ENCODE results near the gene RYR2. TPM values are rescaled to one million over a fixed set of nuclear protein-coding genes. Genes with fewer than 3 reads are reported as not detected.

Gene RYR2
- total RNA-seq, 4 donors from 2014 or later: 0.23 to 4.6 (median 0.89) TPM

GRCh38 chr1:237670302-237670701 lies 628.3 kb downstream of the RYR2 start:
- Histone ChIP-seq H3K9me3 (no peaks in the 10 kb centered on the region), H3K27me3 (no peaks in the 10 kb centered on the region), H3K4me3 (no peak overlapping the region), H3K4me1 (no peaks in the 10 kb centered on the region), H3K27ac (no peak overlapping the region), H3K36me3 (no peaks in the 10 kb centered on the region)
- no peak for DNase-seq
- intact Hi-C loops (cut with DNase I): no loop called here
- no peak for TF ChIP-seq POLR2A (IDR thresholded peaks at IDR 0.05)
- no peak for TF ChIP-seq CTCF (IDR thresholded peaks at IDR 0.05)
- 75% methylated on average over 1 of the region's 1 CpG; no CpG with 5 or more reads in 1 of the 2 donors for WGBS, 2 donors

GRCh38 chr1:237671262-237671661 lies 629.3 kb downstream of the RYR2 start:
- Histone ChIP-seq H3K27ac (no peak overlapping the region), H3K4me1 (no peaks in the 10 kb centered on the region), H3K9me3 (no peaks in the 10 kb centered on the region), H3K4me3 (no peak overlapping the region), H3K27me3 (no peaks in the 10 kb centered on the region), H3K36me3 (no peaks in the 10 kb centered on the region)
- no peak for DNase-seq
- intact Hi-C loops (cut with DNase I): no loop called here
- 77 to 78% methylated on average over 4 of the region's 4 CpGs for WGBS, 2 donors
- no peak for TF ChIP-seq CTCF (IDR thresholded peaks at IDR 0.05)
- TF ChIP-seq POLR2A (IDR thresholded peaks at IDR 0.05): no peak

- TF ChIP-seq CTCF (IDR thresholded peaks at IDR 0.05): no peak
- no peak for TF ChIP-seq POLR2A (IDR thresholded peaks at IDR 0.05)
- H3K27me3 ChIP-seq: no peaks in the 10 kb centered on the region
- no peaks in the 10 kb centered on the region for H3K36me3 ChIP-seq
- 69 to 74% methylated on average over 6 of the region's 6 CpGs for whole genome bisulfite sequencing, 2 donors
- H3K9me3 ChIP-seq: no peaks in the 10 kb centered on the region
- H3K4me1 ChIP-seq: no peaks in the 10 kb centered on the region
- no peak overlapping the region for H3K27ac ChIP-seq
- intact Hi-C loops (cut with DNase I): no loop called here
- H3K4me3 ChIP-seq: no peak overlapping the region
- DNase-seq: no peak
Observed at GRCh38 chr1:237671935-237672334, 630.0 kb downstream of the RYR2 start.

GRCh38 chr1:237672748-237673147 lies 630.8 kb downstream of the RYR2 start:
- Histone ChIP-seq H3K4me1 (no peaks in the 10 kb centered on the region), H3K36me3 (no peaks in the 10 kb centered on the region), H3K4me3 (no peak overlapping the region), H3K9me3 (no peaks in the 10 kb centered on the region), H3K27me3 (no peaks in the 10 kb centered on the region), H3K27ac (no peak overlapping the region)
- TF ChIP-seq POLR2A (IDR thresholded peaks at IDR 0.05): no peak
- no peak for TF ChIP-seq CTCF (IDR thresholded peaks at IDR 0.05)
- 43 to 54% methylated on average over 2 of the region's 2 CpGs for WGBS, 2 donors
- intact Hi-C loops (cut with DNase I): no loop called here
- no peak for DNase-seq

- TF ChIP-seq CTCF (IDR thresholded peaks at IDR 0.05) (no peak), POLR2A (IDR thresholded peaks at IDR 0.05) (no peak)
- no peak overlapping the region for H3K4me3 ChIP-seq
- no peaks in the 10 kb centered on the region for H3K36me3 ChIP-seq
- no peaks in the 10 kb centered on the region for H3K27me3 ChIP-seq
- no peaks in the 10 kb centered on the region for H3K9me3 ChIP-seq
- no peak overlapping the region for H3K27ac ChIP-seq
- H3K4me1 ChIP-seq: no peaks in the 10 kb centered on the region
- DNase-seq: no peak
- intact Hi-C loops (cut with DNase I): no loop called here
- 54% methylated on average over 3 of the region's 3 CpGs for WGBS, 2 donors
Observed at GRCh38 chr1:237673631-237674030, 631.6 kb downstream of the RYR2 start.

Data from esophagus squamous epithelium (tissue), 5 donors.